ENCODE measurements around the gene PRMT1.
"Not testable (repeated sequence)": the region's sequence is repeated elsewhere in the genome, so short reads cannot be mapped to it uniquely, and the experiment has no call there.

The PRMT1 gene

DNA sequence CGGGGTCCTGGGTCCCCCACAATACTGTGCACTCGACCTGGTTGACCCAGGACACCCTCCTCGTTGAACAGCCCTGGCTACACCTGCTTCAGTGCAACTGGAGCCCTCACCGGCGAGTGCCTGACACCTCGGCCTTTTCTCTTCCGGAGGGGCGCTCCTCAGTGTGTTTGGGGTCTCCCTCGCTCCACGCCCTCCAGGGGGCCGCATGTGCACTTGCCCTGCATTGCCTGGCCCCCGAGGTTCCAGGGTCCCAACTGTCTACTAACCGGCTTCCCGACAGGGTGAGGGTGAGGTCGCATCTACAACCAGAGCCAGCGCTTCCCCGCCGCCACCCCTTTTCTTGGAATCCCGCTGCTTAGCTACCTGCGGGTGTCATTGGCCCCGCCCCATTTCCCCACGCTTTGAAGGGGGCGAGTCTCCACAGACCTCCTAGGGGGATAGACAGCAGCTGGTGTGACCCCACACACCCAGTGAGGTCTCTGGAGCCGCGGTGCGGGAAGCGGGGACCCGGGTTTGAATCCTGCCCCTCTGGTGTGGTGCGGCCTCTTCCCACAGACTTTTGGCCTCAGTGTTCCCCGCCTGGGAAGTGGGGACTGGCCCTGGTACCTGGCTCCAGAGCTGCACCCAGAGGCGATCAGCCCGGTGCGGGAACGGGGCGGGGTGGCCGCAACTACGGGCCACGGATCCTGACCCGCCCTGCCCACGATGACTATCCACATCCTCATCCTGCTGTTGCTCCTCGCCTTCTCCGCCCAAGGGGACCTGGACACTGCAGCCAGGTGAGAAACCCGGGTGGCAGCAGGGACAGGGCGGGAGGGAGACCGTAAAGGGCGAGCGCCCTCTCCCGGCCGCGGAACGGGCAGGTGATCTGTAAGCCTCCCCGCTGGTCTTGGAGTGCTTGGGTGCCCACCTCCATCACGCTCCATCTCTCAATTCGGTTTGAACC is 12.3 kb downstream of the PRMT1 start, which contains the start of gene ADM5:
TSS of gene ADM5 (plus strand) at position 462 of the 946 bp plus-strand sequence. CDS start at position 706, 244 bp downstream.
- DNase-seq: no peak

GRCh38 chr19:49690079-49690655 is 13.1 kb downstream of the PRMT1 start:
- no peak for DNase-seq

DNA sequence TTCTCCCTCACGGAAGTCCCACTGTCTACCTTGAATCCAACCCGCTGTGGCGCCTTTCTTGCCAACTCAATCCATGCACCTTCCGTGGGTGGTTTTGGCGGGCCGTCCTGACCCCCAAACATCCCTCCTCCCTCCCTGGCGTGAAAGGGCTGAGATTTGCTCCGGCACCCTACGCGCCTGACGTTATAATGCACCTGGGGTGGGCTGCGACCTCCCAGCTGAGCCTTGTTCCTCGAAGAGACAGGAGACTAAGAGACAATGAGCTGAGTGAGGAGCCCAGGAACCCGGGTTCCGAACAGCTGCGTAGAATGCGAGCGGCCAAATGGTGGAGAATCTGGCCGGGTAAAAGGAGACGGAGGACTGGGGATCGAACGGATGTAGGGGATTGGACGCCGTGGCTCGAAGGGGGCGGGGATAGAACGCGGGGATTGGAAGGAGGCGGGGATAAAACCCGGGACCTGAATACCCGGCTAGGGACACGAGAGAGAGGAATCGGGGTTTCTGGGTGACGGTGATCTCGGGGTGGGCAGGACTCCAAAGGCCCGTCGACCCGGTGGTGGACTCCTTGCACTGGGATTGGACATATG is 13.7 kb downstream of the PRMT1 start, which contains the start of gene CPT1C:
TSS of gene CPT1C (plus strand) at position 461 of the 587 bp plus-strand sequence. CDS start 1,137 bp downstream, outside the sequence.
- DNase-seq: no peak

DNA sequence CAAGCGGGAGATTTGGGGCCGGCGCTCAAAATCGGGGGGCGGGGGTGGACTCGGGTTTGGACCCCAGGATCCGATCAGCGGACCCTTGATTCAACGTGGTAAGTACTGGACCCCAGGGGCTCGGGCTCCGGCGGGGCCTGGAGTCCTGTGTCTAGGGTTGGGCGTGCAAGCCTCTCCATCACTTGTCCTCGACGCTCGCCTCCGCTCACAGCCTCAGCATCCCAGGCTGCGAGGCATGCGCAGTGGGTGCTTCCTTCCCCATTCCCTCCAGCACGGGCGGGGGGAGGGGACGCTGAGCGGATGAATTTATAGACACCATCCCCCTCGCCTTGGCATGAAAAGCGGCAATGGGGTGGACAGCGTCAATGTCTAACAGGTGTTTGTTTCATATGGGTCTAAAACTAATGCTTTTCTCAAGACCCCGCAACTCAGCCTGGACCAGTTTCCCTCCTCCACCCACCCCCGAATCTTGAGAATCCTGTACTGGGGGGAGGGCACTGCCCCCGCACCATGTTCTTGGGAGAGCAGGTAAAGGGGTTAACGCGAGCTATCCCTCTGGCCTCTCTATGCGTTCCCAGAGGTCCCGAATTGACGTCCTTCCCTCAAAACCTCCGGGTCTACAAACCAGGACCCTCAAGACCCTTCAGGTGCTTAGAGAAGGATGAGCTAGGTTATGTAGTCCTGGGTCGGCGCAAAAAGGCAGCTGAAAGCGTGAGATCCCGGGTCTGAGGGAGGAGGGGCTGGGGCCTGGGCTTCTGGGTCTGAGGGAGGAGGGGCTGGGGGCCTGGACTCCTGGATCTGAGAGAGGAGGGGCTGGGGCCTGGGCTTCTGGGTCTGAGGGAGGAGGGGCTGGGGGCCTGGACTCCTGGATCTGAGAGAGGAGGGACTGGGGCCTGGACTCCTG is 14.4 kb downstream of the PRMT1 start:
- DNase-seq: no peak

DNA sequence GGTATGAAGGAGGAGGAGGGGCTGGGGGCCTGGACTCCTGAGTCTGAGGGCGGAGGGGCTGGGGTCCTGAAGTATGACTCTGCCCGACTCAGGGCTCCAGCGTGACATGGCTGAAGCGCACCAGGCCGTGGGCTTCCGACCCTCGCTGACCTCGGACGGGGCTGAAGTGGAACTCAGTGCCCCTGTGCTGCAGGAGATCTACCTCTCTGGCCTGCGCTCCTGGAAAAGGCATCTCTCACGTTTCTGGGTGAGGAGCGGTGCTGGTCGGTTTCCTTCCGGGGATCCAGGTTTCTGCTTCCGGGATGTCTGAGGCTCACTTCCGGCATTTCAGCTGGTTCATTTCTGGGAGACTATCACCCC is 15.1 kb downstream of the PRMT1 start:
- DNase-seq: no peak

- no peak for DNase-seq
These were observed 19.0 kb downstream of the PRMT1 start for GRCh38 chr19:49696115-49696514.

DNA sequence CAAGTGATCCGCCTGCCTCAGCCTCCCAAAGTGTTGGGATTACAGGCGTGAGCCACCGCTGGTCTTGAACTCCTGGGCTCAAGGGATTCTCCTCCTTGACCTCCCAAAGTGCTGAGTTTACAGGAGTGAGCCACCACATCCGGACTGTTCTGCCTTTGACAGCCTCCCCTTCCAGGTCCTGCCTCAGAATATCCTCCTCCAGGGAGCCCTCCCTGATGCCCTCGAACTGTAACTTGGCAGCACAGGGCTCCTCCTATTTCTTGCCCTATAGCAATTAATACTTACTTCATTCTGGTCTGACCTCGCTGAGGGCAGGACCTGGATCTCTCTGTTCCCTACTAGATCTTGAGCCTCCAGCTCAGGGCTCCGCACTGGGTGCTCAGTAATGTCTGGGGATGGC is 19.8 kb downstream of the PRMT1 start:
- no peak for DNase-seq

DNA sequence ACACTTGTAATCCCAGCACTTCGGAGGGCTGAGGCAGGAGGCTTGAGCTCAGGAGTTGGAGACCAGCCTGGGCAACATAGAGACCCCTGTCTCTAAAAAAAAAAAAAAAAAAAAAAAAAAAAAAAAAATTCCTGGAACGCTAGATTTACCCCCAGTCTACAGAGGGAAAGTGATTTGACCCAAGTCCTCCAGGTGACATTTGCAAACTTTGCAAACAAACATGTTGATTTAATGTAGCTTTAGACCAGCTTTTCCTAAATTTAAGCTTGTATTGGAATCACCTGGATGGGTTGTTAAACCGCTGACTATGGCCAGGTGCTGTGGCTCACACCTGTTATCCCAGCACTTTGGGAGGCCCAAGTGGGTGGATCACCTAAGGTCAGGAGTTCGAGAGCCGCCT is 22.3 kb downstream of the PRMT1 start:
- DNase-seq: no peak

DNA sequence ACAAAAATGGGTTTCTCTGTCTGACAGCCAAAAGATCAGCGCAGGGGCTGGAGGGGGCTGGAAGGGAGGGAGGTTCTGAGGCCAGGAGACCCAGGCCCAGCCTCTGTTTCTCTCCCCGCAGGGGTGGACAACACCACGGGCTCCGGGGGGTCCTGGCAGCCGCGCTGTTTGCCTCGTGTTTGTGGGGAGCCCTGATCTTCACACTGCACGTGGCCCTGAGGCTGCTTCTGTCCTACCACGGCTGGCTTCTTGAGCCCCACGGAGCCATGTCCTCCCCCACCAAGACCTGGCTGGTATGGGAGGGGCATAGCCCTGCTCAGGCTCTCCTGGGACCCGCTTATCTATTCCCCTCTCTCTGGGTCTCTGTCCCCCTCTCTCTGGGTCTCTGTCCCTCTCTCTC is 23.5 kb downstream of the PRMT1 start:
- DNase-seq: no peak

- DNase-seq: no peak
These were observed 24.3 kb downstream of the PRMT1 start for GRCh38 chr19:49701271-49701786.

DNA sequence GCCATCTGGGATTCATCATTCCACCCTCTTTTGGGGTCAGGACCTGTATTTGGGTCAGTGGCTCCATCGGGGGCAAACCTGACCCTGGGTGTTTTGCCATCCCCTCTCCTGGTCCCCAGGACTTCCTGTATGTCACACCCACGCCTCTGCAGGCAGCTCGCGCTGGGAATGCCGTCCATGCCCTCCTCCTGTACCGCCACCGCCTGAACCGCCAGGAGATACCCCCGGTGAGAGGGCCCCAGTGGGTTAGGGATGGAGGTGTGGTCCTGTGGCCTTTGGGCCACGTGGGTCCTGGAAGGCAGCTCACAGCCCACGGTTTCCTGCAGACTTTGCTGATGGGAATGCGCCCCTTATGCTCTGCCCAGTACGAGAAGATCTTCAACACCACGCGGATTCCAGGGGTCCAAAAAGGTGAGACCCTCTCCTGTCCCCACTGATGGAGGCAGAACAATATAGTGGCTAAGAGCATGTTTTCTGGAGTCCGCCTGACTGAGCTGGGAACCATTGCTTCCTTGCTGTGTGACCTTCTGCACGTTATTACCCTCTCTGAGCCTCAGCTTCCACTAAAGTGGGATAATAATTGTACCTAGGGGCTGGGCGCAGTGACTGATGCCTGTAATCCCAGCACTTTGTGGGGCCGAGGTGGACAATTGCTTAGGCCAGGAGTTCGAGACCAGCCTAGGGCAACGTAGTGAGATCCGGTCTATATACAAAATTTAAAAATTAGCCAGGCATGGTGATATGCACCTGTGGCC is 28.0 kb downstream of the PRMT1 start:
- no peak for DNase-seq

GRCh38 chr19:49705919-49706318 is 28.8 kb downstream of the PRMT1 start:
- DNase-seq: no peak

GRCh38 chr19:49710372-49710951 is 33.4 kb downstream of the PRMT1 start:
- DNase-seq: no peak

- no peak for DNase-seq
These were observed 35.4 kb downstream of the PRMT1 start for GRCh38 chr19:49712397-49712859.

GRCh38 chr19:49713236-49713845 is 36.3 kb downstream of the PRMT1 start:
- no peak for DNase-seq

GRCh38 chr19:49716154-49716553 is 39.1 kb downstream of the PRMT1 start:
- DNase-seq: no peak

- DNase-seq: no peak
These were observed 41.4 kb downstream of the PRMT1 start for GRCh38 chr19:49718511-49718910.

GRCh38 chr19:49718991-49719390 is 41.9 kb downstream of the PRMT1 start:
- no peak for DNase-seq

DNA sequence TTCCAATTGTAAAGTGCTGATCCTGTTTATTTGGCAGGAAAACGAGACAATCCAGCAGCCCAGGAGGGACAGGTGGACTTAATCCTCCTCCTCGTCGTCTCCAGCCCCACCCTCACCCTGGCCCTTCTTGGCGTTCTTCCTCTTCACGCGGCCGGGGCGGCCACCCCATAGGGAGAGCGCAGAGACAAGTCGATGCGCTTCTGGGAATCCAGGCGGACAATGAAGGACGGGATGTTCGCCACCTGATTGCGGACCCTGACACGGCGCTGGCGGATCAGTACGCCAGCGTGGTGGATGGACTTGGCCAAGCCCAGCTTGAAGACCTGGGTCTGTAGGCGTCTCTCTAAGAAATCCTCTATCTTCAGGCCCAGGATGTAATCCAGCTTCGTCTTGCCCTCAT is 42.3 kb downstream of the PRMT1 start:
- DNase-seq: not testable (repeated sequence)

DNA sequence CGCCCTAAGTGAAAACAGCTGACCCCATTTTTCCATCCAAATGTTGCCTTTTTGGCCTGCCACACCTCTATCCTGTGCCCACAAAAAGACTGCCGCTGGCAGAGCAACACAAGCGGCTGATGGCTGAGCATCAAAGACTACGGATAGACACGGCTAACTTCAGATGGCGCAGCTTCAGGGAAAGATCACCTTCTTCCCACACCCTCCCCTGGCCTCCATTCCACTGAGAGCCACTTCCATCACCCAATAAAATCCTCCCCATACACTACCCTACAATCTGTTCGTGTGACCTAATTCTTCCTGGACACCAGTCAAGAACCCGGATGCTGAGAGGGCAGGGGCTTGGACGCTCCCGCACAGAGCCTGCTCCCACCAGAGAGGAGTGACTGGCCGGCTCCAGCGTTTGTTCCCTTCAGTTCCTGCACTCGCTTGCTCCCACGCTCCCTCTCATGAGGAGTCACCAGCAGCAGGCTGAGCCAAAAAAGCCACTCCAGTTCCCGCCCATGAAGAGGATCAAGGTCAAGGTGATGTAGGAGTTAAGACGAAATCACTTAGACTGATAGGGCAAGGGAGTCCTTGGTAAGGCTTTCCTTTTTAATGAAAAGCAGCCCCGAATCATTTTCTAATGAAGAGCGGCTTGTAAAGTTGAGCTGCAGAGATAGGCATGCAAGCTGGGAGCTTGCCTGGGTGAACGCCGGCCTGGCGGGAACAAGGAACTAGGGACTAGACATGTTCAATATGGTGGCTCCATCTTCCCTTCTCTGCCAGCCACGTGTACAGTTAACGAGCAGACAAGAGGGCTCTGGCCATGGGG is 50.4 kb downstream of the PRMT1 start:
- no peak for DNase-seq
